NB4 (cell line): ENCODE results near the gene RPL38.

Source experiments
- DNase-seq: peaks from one replicate; pipeline ENCODE4 v3.0.0; 2010; ENCODE audit warnings: low read depth
- H3K4me3 ChIP-seq: one replicate; pipeline ENCODE4 v1.5.1; 2011; ENCODE audit warnings: mild to moderate bottlenecking, low read depth, low read length, moderate library complexity
- MAX ChIP-seq: IDR thresholded peaks from 2 replicates; pipeline ENCODE4 v1.6.1; 2011; ENCODE audit warnings: low read depth, low read length
- MYC ChIP-seq: IDR thresholded peaks from 2 replicates; pipeline ENCODE4 v1.6.1; 2011; ENCODE audit warnings: low read depth, low read length
- POLR2A ChIP-seq: IDR thresholded peaks from 2 replicates; pipeline ENCODE4 v1.6.1; 2011; ENCODE audit warnings: mild to moderate bottlenecking; ENCODE audit not compliant: insufficient read length; ENCODE audit errors: extremely low read depth

Gene RPL38

GRCh38 chr17:74257311-74257710 is 53.8 kb downstream of the RPL38 start:
- TF ChIP-seq MAX (no peak), POLR2A (no peak), MYC (no peak)
- DNase-seq, result no peak

GRCh38 chr17:74259667-74260524 is 56.4 kb downstream of the RPL38 start:
- TF ChIP-seq POLR2A (no peak), MYC (no peak)
- no peak for DNase-seq
- no peak overlapping the region for H3K4me3 ChIP-seq

More at GRCh38 chr17:74257311-74257710, 53.8 kb downstream of the RPL38 start:
- no peak overlapping the region for H3K4me3 ChIP-seq
